GM18526 (cell line): ENCODE results near the gene TLK2.
A peak's percentile ranks its signal among the peaks of the same experiment; 100 is the strongest.

ENCODE experiments used
- POLR2A ChIP-seq: IDR thresholded peaks from 3 replicates; pipeline ENCODE4 v1.6.1; 2011; ENCODE audit not compliant: insufficient read length; ENCODE audit errors: extremely low read depth

Gene TLK2

DNA sequence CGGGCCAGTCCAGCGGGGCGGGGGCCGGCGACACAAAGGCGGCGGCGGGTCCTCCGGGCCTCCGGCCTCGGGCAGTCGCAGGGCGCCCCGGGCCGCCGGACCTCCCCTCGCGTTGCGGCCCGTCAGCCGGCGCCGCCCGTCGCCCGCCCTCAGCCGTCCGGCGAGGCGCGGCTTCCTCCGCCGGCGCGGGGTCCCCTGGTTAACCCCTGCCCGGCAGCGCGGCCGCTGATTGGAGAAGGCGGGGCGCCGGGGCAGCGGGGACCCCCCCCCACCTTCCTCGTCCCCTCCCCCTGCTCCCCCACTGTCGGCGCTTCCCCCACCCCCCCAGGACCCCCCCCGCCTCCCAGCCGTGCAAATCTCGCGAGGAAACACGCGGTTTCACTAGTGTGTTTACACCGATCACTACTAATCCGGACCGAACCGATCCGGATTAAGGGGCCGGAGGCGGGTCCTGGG, at the start of gene TLK2:
TLK2 (plus strand) TSS at position 402 of the 456 bp plus-strand sequence. CDS start 2,301 bp downstream, outside the sequence.
- peak; percentile 67 for TF ChIP-seq POLR2A

DNA sequence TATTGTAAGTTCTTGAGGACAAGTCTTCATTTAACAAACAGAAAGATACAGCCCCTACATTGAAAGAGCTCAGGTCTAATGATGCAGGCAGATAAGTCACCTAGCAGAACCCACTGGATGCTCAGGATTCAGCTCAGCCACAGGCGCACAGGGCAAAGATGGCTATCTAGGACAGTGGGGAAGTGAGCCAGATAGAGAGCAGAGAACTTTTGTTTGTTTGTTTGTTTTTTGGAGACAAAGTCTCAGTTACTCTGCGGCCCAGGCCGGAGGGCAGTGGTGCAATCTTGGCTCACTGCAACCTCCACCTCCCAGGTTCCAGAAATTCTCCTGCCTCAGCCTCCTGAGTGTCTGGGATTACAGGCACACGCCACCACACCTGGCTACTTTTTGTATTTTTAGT, 34.6 kb upstream of the TLK2 start:
- TF ChIP-seq POLR2A = no peak

DNA sequence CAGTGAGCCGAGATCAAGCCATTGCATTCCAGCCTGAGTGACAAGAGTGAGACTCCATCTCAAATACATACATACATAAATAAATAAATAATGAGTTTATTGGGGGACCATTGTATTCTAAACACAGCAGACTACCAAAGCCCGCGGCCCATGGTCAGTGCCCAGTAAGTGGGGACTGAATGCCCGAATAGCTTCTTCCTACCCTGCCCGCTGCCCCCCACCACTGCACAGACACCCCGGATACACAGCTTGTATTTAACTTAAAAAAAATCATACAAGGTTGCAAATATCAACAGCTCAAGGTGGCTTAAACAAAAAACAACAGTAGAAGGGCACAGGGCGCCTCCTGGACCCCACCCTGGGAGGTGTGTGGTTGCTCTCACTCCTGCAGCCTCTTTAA, 22.6 kb upstream of the TLK2 start:
- no peak for TF ChIP-seq POLR2A

DNA sequence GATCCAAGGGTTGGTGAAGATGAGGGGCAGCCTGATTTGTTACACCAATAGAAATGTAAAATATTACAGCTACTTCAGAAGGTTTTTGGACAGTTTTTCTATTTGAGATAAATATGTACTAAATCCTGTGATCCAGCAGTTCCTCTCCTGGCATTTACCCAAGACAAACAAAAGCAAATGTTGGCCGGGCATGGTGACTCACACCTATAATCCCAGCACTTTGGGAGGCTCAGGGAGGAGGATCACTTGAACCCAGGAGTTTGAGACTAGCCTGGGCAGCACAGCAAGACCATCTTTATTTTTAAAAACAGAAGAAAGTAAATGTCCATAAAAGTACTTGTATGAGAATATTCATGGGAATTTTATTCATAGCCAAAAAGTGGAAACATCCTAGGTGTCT, 84.0 kb downstream of the TLK2 start:
- no peak for TF ChIP-seq POLR2A

DNA sequence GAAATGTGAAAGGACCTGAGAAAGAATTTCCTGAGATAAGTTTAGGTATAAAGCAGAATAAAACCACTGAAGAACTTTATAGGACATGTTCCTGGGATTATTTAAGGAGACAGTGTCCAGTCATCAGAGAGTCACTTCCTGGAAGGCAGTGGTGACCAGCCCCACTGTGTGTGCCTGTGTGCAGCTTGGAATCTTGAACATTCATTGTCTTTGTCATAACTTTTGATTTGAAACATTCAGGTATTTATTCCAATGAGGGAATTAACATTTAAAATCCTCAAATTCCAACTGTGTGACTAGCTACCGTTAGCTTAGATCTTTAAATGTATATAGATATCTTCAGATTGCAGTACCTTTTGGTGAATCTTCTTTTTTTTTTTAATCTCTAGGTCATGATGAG, 87.2 kb downstream of the TLK2 start:
- no peak for TF ChIP-seq POLR2A

DNA sequence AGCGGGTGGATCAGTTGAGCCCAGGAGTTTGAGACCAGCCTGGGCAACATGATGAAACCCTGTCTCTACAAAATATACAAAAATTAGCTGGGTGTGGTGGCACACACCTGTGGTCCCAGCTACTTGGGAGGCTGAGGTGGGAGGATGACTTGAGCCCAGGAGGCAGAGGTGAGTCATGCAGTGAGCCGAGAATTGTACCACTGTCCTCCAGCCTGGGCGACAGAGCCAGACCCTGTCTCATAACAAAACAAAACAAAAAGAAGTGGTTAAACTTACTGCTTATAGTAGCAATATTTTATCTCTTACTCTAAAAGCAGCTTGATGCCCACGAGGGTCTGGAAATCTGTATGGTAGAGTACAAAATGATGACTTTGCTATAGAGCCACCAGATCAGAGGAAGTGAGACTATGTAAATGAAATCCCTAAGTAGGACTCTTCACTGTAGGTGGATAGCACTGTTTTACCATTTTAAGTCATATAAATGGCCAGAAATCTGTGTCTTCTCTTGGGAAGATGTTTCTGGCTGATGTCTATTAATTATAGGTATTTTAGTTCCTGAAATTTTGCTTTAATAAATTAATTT, 88.5 kb downstream of the TLK2 start:
- no peak for TF ChIP-seq POLR2A

DNA sequence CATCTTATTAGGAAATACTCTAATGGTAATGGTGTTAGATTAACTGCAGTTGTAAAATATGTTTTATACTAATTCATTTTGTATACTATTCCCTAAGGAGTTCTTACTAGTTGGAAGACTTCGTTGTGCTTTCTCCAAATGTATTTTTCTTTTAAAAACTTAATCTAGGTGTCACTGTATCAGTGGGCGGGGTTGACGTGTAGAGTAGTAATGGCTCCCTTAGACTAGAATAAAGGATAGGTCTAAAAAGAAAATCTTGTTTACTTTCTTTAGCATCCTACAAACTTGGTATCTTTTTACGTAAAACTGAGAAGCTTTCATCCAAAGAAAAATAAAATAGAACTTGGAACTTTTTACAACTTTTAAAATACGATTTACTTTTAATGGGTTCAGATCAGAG, 93.9 kb downstream of the TLK2 start:
- no peak for TF ChIP-seq POLR2A

DNA sequence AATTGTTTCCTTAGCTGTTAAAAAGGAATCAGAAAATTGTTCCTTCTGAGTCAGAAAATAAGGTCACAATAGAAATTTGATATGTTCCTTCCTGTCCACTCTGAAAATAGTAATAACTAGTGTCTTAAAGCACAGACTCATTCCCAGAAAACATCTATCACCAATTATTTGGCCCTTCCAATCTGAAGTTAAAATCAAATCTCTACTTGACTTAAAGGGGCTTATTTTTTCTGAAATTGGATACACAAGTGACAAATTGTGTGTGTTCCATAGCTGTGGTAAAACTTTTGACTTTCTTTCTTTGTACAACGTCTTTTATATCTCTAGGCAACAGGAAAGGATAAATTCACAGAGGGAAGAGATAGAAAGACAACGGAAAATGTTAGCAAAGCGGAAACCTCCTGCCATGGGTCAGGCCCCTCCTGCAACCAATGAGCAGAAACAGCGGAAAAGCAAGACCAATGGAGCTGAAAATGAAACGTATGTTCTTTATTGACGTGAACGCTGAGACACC, 94.3 kb downstream of the TLK2 start:
- no peak for TF ChIP-seq POLR2A

DNA sequence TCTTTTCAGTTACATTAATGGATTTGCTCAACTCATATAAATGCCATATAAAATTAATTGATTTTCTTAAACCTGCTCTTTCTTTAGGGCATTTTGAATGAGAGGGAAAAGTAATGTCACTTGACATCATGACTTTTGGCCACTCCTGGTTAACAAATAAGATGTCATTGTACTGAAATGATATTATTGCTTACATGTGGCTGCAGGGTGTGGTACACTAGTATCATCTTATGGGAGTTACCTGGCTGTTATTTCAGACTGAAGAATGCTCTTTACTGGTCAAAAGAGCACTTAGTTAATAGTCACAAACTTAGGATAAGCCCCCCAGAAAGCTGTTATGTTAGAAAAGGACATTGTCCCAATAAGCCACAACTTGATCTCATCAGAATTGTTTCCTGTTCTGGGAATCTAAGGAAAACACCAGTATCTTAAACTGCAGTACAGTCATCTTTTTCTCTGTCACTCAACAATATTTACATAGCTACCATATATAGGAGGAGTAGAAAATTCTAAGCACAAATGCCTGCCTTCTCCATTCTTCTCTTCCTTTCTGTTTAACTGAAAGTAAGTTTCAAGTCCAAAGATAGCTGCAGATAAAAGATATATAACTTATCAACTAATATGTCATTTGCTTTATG, 95.0 kb downstream of the TLK2 start:
- no peak for TF ChIP-seq POLR2A

DNA sequence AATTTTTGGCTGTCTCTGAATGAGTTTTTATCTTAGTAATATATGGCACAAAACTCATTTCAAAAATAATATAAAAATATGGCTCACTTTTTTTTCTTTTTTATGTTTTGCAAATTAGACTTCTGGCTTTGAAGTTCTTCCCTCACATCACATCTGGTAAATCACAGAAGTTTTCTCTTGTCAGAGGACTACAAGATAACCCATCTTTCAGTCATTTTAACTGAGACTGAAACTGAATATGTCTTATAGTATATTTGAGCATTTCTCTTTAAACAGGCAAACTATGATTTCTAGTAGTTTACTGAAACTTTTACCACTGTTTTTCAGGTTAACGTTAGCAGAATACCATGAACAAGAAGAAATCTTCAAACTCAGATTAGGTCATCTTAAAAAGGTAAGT, 97.8 kb downstream of the TLK2 start:
- no peak for TF ChIP-seq POLR2A

DNA sequence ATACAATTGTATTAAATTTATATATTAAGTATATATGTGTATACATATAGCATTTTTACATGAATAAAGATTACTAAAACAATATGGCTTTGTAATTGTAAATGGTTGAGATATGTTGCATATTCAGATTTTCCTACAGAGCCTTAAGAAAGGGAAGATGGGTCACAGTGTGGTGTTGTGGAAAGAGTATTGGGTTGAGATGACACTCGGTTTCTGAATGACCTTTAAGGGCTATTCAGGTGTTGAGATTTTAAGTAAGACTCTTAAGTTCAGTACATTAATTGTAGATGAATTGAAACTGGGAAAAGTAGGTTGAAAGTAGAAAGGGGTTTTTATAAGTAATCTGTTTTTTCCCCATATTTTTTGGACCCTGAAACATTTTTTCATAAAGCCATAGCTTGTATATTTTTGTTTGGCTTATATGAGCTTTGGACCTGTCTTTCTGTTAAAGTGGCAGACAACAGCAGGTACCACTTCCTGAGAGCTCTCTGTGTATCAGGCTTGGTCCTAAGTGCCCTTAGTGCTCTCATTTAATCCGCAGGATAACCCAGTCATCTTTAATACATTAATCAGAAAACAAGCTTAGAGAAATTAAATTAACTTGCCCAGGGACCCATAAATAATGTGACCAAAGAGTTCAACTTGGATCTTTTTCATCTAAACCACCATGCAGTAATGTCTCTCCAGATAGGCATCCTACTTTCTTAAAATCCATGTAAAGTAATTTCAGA, 100.3 kb downstream of the TLK2 start:
- TF ChIP-seq POLR2A = no peak

DNA sequence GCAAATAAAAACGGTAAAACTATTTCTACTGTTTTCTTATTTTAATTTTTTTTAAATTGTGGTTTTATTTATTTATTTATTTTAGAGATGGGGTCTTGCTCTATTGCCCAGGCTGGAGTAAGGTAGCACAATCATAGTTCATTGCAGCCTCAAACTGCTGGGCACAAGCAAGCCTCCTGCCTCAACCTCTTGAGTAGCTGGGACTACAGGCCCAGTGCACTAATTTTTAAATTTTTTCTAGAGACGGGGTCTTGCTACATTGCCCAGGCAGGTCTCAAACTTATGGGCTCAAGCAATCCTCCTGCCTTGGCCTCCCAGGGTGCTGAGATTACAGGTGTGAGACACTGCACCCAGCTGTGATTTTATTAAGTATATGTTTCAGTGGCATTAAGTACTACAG, 102.3 kb downstream of the TLK2 start:
- no peak for TF ChIP-seq POLR2A

DNA sequence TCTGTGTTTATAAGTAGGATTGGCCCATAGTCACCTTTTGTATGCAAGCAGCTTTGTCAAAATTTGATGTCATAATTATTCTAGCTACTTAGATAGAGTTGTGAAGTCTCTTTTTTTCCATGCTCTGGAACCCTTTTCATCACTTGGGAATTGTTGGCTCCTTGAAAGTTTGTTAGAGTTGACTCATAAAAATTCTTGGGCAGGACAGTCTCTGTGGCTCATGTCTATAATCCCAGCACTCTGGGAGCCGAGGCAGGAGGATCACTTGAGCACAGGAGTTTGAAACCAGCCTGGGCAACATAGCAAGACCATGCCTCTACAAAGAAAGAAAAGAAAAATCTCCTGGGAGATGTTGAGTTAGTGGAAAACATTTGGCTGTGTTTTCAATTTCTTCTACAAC, 103.1 kb downstream of the TLK2 start:
- TF ChIP-seq POLR2A = no peak

DNA sequence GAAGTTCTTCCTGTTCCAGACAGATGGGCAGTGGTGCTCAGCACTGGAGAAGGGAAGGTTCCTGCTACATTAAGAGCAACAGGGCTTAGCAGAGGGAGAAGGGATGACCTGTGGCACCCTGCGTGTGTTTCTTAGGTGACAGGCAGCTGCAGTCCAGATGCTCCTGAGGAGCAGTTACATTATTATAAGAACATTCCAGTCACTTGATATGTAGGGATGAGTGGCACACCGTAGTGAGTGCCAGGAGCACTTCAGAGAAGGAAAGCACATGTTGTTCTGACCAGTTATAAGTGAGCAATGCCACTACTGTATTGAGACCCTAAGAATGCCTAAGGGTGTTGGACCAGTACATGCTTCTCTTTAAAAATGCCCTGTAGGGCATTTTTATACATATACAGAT, 108.9 kb downstream of the TLK2 start:
- no peak for TF ChIP-seq POLR2A

DNA sequence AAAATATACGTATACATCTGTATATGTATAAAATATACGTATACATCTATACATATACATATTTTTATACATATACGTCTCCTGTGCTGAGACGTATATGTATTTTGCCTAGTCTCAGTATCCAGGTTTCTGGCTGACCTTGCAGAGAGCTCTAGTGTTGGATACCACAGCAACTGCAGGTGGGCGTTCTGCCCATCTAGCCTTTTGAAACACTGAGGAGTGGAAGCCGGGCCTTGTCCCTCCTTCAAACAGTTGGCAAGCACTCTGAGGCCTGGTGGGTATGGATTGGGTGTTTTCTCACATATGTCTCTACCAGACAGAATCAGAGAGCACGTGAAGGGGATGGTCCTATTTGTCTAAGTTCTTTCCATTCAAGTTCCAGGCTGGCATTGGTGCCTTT, 109.5 kb downstream of the TLK2 start:
- TF ChIP-seq POLR2A = no peak

DNA sequence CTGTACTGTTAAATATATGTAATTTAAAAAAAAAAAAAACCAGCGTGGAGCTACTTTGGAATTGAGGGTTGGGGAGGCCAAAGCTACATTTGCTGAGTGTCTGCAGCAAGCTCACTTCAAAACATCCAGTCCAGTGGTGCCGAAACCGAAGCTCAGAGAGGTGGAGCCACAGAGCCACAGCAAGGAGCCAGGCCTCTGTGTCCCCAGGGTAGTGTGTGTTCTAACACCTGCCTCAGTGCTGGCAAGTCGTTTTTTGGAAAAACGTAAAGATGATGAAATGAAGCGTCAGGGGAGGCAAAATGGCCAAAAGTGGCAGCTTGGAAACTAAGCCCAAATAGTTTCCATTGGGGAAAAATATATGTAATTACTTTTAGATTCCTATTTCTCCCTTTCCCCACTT, 112.7 kb downstream of the TLK2 start:
- TF ChIP-seq POLR2A = no peak

DNA sequence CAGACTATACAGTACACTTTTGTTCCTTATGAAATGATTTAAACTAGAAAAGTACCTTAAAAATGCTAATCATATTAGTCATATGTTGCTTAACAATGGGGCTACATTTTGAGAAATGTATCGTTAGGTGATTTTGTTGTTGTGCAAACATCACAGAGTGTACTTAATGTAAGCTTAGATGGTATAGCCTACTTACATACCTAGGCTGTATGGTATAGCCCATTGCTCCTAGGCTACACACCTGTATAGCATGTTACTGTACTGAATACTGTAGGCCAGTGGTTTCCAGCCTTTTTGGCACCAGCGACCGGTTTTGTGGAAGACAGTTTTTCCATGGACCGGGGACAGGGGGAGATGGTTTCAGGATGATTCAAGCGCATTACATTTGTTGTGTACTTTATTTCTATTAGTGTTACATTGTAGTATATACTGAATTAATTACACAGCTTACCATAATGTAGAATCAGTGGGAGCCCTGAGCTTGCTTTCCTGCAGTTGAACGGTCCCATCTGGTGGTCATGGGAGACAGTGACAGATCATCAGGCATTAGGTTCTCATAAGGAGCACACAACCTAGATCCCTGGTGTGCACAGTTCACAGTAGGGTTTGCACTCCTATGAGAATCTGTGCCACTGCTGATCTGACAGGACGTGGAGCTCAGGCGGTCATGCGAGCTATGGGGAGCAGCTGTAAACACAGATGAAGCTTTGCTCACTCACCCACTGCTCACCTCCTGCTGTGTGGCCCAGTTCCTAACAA, 113.9 kb downstream of the TLK2 start:
- no peak for TF ChIP-seq POLR2A
